ENCODE measurements around the gene HINT1. TPM values are rescaled to one million over a fixed set of nuclear protein-coding genes. Genes with fewer than 3 reads are reported as not detected.
"Not testable (repeated sequence)": the region's sequence is repeated elsewhere in the genome, so short reads cannot be mapped to it uniquely, and the experiment has no call there.

The HINT1 gene
- 547 and 590 TPM in 2 replicates for total RNA-seq (2014; rRNA removed; shearing (Covaris generic))

DNA sequence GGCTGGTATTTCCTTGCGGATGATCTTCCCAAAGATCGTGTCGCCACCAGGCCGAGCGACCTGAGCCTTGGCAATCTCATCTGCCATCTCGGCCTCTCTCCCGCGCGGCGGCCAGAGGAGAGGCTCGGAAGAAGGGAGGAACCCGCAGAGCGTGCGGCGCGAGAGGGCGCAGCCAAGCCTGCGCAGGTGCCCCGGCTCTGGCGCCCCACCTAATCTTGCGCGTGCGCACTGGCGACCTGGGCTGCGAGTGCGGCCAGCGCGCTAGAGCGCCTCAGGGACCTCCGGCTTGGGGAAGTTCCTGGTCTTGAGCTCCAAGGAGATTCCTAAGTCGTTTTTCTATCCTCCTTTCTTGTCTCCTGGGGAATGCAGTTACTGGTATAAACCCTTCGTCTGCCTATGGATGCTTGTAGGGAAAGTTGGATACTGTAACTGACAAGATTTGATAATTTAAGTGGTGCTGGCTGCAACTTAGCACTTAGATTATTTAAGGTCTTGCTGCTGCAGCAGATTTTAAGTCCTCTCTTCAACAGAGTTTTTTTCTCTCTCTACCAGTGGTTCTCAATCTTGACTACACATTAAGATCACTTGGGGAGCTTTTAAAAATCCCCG is at the start of gene HINT1:
Gene HINT1 (minus strand): TSS at position 138 of the 609 bp plus-strand sequence. CDS start 51 bp downstream, at position 87.
- peak; percentile 93 for DNase-seq (ENCODE audit: low spot score)

DNA sequence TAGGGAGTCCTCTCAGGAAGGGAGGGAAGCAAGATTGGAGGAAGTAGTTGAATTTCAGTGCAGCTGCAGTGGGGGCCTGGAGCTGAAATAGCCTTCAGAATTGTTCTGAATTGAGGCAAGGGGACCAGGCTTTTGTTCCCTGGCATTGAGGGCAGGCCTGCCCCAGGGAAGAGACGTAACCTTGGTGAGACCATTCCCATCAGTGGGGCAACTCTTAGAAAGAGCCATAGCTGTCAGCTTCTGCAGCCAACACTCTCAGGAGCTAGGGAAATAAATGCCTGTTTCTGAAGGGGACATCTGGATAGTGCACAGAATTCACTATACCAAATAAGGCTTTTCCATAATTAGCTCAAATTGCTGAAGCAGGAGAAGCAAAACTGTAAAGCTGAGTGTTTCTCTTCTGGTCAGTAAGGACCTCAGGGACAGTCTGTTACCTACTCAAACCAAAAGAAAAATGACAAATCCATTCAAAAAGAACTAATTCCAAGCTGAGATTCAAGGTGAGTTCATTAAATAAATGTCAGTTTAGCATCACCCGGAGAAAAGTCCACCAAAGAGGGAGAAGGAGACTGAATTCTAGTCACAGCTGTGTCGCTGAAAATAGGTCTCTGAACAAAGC is 49.7 kb upstream of the HINT1 start:
- DNase-seq (ENCODE audit: low spot score): no peak

DNA sequence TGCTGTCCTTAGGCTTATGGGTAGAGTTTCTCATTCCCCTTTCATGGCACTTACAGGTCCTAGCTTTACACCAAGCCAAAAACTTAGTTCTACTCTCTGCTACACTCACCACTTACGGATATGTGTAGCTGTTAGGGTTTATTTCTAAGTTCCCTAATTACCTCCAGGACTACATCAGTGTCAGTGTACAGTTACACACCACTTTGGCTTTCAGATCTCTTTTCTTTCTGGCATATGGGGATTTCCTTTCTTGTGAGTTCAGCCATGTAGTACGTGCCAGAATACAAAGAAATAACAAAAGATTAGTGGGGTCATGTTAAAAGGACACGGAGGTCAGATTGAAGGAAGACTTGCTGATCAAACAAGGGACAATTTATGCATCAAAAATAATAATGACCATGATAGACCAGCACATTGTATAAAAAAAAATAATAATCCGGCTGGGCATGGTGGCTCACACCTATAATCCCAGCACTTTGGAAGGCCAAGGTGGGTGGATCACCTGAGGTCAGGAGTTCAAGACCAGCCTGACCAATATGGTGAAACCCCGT is 47.5 kb upstream of the HINT1 start:
- DNase-seq (ENCODE audit: low spot score): no peak

DNA sequence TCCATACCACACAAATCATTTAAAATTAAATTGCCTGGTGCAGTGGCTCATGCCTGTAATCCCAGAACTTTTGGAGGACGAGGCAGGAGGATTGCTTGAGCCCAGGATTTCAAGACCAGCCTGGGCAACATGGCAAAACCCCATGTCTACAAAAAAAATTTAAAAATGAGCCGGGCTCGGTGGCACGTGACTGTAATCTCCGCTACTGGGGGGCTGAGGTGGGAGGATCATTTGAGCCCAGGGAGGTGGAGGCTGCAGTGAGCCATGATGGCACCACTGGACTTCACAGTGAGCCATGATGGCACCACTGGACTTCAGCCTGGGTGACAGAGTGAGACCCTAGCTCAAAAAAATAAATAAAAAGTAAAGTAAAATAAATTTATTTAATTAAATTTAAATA is 46.6 kb upstream of the HINT1 start:
- DNase-seq (ENCODE audit: low spot score): no peak

DNA sequence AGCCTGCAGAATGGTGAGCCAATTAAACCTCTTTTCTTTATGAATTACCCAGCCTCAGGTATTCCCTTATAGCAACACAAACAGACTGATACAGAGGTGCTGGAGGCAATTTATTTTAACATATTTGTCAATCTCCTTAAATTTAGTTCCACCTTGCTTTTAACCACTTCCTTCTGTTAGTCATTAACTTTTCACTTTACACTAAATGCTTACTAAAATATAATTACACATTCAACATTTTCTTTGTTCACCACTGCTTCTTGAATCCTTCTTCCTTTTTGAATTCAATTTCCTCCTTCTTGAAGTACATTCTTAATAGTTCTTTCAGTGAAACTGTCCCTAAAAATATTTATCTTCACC is 45.1 kb upstream of the HINT1 start:
- no peak for DNase-seq (ENCODE audit: low spot score)

DNA sequence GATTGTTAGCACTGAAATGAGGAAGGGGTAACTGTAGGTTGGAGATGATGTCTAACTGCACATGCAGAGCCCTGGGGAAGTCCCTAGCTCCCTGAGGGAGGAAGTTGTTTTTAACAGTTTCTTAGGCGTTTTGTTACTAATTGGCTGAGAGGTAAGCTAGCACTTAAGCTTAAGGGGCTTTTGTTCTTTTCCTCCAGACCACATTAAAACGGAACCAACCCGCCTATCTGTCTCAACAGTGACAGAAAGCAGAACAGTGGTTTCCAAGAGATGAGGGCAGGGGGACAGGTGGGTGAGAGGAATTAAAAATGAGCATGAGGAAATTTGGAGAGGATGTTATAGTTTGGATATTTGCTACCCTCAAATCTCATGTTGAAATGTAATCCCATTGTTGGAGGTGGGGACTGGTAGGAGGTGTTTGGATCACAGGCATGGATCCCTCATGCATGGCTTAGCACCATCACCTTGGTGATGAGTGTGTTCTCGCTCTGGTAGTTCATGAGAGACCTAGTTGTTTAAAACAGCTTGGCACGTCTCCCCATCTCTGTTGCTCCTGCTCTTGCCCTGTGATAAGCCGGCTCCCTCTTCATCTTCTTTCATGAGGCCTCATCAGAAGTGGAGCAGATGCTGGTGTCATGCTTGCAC is 44.6 kb upstream of the HINT1 start:
- no peak for DNase-seq (ENCODE audit: low spot score)

DNA sequence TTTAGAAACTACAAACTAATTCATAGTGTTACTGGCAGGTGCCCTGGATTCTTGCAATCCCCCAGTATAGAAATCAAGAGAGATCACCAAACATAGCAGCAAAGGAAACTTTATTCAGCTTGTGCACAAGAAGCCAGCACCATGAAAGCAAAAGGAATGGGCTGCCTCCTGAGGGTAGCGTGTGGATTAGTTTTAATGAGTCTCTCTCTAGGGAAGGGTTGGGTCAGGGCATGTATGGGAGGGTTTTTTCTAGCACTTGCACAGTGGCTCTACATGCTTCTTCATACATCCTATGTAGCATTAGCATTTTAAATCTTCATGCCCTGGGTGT is 44.1 kb upstream of the HINT1 start:
- DNase-seq (ENCODE audit: low spot score): no peak

DNA sequence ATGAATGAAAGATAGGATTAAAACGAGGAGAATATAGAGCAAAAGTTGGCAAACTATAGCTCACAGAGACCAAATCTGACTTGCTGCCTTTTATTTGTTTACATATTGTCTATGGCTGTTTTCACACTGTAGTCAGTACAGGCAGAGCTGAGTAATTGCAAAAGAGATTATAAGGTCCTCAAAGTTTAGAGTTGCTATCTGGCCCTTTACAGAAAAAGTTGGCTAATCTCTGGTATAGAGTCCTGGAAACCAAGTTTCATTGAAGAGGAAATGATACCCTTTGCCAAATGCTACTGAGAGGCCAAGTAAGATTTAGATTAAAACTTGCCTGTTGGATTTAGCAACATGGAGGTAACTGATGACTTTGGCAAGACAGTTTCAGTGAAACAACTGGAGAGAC is 41.7 kb upstream of the HINT1 start:
- no peak for DNase-seq (ENCODE audit: low spot score)

DNA sequence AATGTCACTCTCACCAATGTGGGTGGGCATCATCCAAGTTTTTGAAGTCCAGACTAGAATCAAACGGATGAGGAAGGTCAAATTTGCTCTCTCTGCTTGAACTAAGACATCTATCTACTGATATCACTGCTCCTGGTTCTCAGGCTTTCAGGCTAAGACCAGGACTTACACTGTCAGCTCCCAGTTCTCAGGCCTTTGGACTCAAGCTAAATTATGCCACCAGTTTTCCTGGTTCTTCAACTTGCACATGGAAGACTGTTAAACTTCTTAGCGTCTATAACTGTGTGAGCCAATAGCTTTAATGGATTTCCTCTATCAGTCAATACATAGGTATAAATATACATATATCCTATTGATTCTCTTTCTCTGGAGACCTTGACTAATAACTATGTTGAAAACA is 41.0 kb upstream of the HINT1 start:
- no peak for DNase-seq (ENCODE audit: low spot score)

DNA sequence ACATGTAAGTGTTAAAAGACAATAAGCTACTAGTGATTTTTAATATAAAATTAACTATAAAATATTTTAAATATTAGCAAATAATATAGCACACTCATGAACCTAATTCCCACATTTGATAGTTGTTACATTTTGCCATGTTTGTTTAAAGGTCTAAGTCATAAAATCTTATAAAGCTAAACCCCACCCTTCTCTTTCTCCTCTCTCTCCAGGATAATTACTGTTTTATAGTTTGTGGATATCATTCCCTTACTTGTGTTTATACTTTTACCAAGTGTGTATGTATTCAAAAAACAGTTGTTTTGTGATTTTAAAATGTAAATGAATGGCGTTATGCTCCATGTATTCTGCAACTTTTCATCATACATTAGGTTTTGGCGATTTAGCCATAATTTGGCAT is 39.9 kb upstream of the HINT1 start:
- no peak for DNase-seq (ENCODE audit: low spot score)

DNA sequence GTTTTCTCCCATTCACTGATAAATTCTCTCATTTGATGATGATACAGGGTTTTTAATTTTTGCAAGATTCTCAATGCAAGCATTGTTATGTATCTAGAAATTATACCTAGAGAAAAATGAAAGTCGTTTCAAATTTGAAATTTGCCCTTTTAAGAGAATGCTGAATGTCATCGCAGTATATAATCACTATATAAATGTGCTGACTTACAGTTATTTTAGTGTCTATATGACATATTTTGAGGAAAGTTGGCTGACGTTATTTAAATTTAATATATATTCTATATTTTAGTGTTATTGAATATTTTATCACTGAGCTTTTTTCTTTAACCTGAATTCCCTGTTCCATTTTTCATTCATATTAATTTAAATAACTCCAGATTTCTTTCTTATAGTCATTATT is 35.5 kb upstream of the HINT1 start:
- DNase-seq (ENCODE audit: low spot score): no peak

DNA sequence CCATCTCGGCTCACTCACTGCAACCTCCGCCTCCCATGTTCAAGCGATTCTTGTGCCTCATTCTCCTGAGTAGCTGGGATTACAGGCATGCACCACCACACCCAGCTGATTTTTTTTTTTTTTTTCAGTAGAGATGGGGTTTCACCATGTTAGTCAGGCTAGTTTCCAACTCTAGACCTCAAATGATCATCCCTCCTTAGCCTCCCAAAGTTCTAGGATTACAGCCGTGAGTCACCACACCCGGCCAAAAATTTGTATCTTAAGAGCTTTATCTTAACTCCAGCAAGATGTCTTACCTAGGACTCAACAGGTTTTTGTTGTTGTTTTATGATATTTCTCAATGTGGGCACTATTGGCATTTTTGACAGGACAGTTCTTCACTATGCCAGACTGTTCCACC is 33.6 kb upstream of the HINT1 start:
- peak; percentile 22 for DNase-seq (ENCODE audit: low spot score)

DNA sequence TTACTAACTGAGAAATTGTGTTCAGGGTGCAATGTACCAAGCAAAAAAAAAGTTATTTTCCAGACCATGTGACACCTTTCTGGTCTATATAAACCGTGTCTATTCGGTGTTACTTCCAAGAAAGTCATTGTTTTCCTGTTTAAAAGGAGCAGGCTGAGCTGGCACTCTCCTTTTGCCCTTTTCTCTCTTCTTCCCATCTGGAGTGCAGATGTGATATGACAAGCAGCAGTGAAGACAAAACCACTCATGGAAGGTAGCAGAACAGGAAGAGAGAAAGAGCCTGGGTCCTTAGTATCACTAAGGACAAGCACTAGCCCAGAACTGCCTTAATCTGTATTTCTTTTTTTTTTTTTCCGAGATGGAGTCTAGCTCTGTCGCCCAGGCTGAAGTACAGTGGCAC is 31.3 kb upstream of the HINT1 start:
- no peak for DNase-seq (ENCODE audit: low spot score)

DNA sequence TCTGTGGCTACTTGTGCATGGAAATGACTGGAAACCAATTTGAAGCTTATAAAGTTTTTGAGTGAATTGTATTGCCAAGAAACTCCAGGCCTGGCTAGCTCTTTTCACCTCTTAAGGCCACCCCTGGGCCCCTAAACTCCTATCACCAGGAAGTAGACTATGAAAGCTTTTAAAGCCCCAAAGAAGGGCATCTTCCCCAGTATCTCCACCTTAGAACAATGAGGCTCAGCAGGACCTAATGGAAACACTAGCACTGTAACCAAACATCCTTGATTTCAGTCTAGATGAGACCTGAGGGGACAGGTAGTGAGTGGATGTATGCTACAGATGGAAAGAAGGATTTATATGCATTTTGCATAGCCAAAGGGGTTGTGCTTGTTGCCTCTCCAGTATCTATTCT is 30.6 kb upstream of the HINT1 start:
- DNase-seq (ENCODE audit: low spot score): no peak

DNA sequence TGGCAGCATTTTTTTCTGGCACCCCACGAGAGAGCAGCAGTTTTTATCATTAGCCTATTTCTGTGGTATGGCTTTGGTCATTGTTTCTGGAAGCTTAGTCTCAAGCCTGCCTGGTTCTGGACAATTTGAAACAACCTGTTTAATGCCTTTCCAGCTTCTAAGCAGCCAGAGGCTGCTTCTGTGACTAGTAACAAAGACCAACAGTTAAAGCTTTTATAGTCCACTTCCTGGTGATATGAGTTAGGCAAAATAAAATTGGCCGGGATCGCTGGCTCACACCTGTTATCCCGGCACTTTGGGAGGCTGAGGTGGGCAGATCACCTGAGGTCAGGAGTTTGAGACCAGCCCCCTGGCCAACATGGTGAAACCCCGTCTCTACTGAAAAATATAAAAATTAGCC is 29.7 kb upstream of the HINT1 start:
- DNase-seq (ENCODE audit: low spot score): no peak

DNA sequence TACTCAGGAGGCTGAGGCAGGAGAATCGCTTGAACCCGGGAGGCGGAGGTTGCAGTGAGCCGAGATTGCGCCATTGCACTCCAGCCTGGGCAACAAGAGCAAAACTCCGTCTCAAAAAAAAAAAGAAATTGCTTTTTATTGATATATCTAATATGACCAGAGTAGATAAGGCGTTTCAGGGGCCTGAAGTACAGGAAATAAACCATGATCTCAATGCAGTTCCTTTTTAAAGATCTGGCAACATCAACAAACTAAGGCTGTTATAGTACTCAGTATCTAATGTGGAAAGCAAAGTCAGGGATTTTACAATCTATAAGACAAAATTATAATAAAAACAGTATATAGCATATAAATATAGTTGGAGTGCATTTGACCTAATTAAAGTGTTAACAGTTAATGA is 28.8 kb upstream of the HINT1 start:
- not testable (repeated sequence) for DNase-seq (ENCODE audit: low spot score)

DNA sequence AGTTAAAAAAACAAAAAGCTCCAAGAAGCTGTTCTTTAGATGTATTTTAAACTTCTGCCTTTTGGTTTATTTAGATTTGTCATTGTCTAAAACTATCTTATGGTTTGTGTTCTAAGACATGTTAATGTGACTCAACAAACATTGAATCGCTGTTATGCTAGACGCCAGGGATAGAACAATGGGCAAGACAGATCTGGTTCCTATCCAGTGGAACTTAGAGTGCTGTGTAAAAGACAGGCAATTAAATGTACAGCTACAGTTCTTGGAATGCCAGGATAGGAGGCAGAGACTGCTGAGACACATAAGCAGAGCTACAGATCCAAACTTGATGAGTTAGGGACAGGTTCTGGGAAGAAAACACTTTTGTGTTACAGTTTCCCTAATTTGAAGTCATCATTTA is 28.1 kb upstream of the HINT1 start:
- DNase-seq (ENCODE audit: low spot score): no peak

DNA sequence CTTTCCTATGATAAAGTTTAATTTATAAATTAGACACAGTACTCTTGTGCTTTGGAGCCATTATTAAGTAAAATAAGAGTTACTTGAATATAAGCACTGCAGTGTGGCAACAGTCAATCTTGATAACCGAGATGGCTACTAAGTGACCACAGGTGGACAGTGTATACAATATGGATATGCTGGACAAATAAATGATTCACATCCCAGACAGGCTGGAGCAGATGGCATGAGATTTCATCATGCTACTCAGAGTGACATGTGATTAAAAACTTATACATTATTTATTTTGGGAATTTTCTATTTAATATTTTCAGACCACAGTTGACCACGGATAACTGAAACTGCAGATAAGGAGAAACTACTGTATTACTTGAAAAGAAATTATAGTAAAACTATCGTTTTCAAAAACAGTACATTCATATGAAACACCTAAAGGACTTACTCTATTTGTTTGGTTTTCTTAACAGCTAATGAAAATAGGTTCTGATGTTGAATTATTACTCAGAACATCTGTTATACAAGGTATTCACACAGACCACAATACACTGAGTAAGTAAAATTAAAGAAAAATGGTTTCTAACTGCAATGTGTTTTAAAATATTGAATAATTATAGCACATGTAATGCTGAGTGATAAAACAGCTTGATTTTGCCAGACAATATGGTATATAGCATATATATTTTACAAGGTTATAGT is 21.7 kb upstream of the HINT1 start:
- DNase-seq (ENCODE audit: low spot score): peak; percentile 52

DNA sequence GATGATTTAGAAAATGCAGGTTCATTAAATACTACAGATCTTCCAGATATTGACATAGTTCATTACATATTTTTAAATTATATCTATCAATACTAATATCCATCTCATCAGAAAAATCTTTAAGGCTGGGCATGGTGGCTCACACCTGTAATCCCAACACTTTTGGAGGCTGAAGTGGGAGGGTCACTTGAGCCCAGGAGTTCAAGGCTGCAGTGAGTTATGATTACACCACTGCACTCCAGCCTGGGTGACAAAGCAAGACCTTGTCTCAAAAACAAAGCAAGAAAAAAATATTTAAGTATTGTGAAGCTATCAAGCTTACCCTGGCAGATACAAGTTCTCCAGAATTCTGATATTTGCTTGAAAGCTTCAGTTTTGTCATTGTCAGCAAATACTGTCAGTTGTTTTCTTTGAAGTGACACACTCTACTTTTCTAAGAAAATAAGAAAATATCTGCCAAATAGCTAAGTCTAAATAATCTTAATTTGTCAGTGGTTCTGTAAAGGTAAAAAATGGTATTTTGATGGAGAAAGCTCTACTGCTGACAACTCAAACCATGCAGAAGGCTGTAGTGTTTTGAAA is 20.6 kb upstream of the HINT1 start:
- DNase-seq (ENCODE audit: low spot score): no peak

DNA sequence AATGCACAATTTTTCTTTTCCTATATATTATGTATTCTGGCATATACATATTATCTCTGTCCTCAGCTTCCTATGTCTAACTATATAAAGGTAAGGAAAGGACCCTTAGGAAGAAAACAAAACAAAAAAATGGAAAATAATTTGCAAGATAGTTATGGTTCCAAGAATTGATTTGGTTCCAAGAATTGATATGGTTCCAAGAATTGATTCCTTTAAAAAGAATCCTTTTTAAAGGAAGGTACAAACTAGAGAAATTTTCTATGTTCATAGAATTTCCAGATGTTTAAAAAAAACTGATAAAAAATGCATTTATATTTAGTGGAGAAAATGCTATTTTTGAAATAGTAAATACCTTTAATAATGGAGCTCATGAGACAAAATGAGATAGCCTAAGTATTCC is 17.8 kb upstream of the HINT1 start:
- no peak for DNase-seq (ENCODE audit: low spot score)

DNA sequence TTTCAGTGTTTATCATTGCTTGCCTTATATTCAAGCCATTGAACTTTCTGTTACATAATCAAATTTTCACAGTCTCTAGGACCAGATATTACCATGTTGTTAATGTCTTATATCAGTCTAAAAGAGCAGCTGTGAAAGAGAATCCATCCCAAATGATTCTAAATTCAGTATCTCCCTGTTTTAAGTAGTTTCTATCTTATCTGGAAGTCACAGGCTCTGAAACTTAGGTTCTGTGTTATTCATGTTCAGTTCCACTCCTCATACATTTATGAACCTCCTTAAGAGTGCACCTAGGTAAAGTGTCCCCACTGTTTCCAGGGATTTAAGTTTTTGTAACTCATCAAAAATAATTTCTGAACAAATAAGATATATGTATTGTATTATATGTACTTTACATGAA is 15.4 kb upstream of the HINT1 start:
- no peak for DNase-seq (ENCODE audit: low spot score)

DNA sequence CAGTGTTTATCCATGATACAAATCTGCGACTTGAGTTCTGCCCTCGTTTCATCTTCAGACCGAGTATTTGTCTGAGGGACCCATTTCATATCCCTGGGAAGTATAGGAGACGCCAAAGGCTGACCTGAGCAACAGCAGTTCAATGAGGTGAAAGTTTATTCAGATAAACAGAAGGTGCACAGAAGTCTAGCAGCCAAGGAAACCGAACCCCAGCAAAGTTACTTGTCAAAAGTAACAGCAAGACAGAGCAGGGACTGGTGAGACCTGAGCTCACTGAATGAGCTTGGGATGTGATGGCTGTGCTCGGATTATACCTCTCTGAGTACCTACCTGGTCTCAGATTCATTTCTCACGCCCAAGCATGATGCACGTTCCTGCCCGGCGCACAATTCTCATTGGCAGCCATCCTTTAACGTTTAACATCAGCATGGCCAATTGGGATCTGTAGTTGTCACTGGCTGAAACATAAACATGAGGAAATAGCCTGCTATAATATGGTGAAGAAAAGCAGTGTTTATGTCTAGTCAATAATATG is 6.3 kb upstream of the HINT1 start:
- DNase-seq (ENCODE audit: low spot score): no peak

All from H4 (cell line).